Glutamatergic neuron (in vitro differentiated cells): ENCODE data around the gene PMEPA1. TPM values are rescaled to one million over a fixed set of nuclear protein-coding genes. Genes with fewer than 3 reads are reported as not detected.

Experiments used
- DNase-seq: peaks from one replicate; pipeline ENCODE4 v3.0.0; 2022
- H3K27ac Mint-ChIP-seq: one replicate; pipeline ENCODE4 v1.8.0; 2020; ENCODE audit warnings: mild to moderate bottlenecking, mixed read lengths, inconsistent platforms; ENCODE audit not compliant: unreplicated experiment
- H3K27me3 Mint-ChIP-seq: one replicate; pipeline ENCODE4 v1.8.0; 2020; ENCODE audit warnings: mild to moderate bottlenecking, moderate library complexity, mixed read lengths, inconsistent platforms; ENCODE audit not compliant: unreplicated experiment
- H3K36me3 Mint-ChIP-seq: one replicate; pipeline ENCODE4 v1.8.0; 2020; ENCODE audit warnings: mild to moderate bottlenecking, mixed read lengths, inconsistent platforms; ENCODE audit not compliant: unreplicated experiment
- H3K4me1 Mint-ChIP-seq: one replicate; pipeline ENCODE4 v1.8.0; 2020; ENCODE audit warnings: mild to moderate bottlenecking, low read depth, mixed read lengths, inconsistent platforms; ENCODE audit not compliant: unreplicated experiment
- H3K4me3 Mint-ChIP-seq: one replicate; pipeline ENCODE4 v1.8.0; 2020; ENCODE audit warnings: mild to moderate bottlenecking, mixed read lengths, inconsistent platforms; ENCODE audit not compliant: unreplicated experiment
- H3K9me3 Mint-ChIP-seq: one replicate; pipeline ENCODE4 v1.8.0; 2020; ENCODE audit warnings: mild to moderate bottlenecking, moderate library complexity, mixed read lengths, inconsistent platforms; ENCODE audit not compliant: unreplicated experiment
- CTCF ChIP-seq: fragments of 200-600 bp; sonication (generic); IDR thresholded peaks from one replicate; pipeline ENCODE4 v1.5.0; 2021; ENCODE audit not compliant: partially characterized antibody, unreplicated experiment
- total RNA-seq: library from RNA; stranded (reverse); fragmentation: NEBNext Ultra II Directional; extraction: Animal tissue kit (Norgen Biotek cat#: 25700); gene quantifications from one replicate; pipeline ENCODE4 v1.2.1, GENCODE V29; 2021; ENCODE audit not compliant: unreplicated experiment

Gene PMEPA1
- total RNA-seq, 1 donor from 2014 or later: 14.4 TPM

GRCh38 chr20:57656252-57656820 lies 53.5 kb downstream of the PMEPA1 start:
- peak; percentile 7 for DNase-seq
- Mint-ChIP-seq H3K4me1 (peaks cover 6% of the 10 kb centered on the region), H3K4me3 (no peak overlapping the region), H3K27ac (no peak overlapping the region), H3K36me3 (no peaks in the 10 kb centered on the region), H3K9me3 (peaks cover 5% of the 10 kb centered on the region), H3K27me3 (peaks cover 2% of the 10 kb centered on the region)
- TF ChIP-seq CTCF: no peak

DNA sequence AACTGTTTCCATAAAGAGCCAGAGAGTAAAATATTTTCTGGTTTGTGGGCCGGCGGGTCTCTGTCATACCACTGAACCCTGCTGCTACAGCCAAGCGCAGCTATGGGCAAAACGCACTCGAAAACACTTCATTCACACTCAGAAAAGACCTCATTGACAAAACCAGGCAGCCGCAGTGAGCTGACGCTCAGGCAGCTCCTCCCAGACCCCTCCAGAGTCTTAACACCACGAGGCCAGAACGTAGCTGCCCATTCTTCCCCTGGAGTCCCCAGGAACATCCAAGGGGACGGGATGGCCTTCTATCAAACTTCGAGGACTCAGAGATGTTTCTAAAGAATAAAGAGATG lies 54.0 kb downstream of the PMEPA1 start:
- peaks cover 2% of the 10 kb centered on the region for H3K27me3 Mint-ChIP-seq
- H3K36me3 Mint-ChIP-seq: no peaks in the 10 kb centered on the region
- no peak overlapping the region for H3K4me3 Mint-ChIP-seq
- peaks cover 6% of the 10 kb centered on the region for H3K4me1 Mint-ChIP-seq
- H3K27ac Mint-ChIP-seq: no peak overlapping the region
- peaks cover 4% of the 10 kb centered on the region for H3K9me3 Mint-ChIP-seq
- DNase-seq: peak; percentile 8
- TF ChIP-seq CTCF: no peak

DNA sequence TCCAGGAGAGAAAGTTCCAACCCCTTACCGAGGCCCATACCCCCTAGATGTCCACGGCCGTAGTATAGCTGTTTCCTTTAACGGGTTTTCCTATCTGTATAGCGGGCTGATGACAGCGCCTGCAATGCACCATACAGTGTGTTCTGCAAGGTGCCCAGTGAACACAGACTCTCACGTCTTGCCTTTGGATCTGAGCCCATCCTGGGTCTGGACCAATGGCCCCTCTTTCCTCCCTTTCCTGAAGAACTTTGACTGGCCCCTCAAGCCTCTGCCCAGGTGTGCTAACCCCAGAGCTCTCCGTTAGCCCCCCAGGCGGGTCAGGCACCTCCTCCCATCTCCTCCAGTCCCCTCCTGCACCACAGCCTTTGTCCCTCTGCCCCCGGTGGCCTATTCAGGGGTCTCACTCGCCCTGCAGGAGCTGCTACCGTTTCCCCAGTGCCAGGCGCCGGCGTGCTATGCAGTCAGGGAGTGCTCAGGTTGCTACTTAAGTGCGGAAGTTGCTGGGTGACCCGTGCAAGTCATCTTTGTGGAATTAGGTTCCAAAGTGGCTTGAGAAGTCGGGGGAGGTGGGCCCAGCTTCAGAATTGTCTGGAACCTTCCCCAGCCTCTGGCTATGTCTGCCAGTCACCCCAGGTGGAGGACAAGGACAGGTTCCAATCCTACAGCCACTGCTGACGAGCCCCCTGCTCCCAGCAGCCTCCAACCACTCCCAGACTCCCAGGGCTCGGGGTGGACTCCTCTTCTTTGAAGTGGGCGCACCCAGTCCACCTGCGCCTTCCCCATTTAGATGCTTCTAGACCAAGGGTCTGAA lies 54.6 kb downstream of the PMEPA1 start:
- H3K27ac Mint-ChIP-seq: no peak overlapping the region
- peaks cover 4% of the 10 kb centered on the region for H3K36me3 Mint-ChIP-seq
- H3K4me3 Mint-ChIP-seq: no peak overlapping the region
- no peak for TF ChIP-seq CTCF
- no peak for DNase-seq
- peaks cover 2% of the 10 kb centered on the region for H3K9me3 Mint-ChIP-seq
- peaks cover 9% of the 10 kb centered on the region for H3K4me1 Mint-ChIP-seq
- peaks cover 2% of the 10 kb centered on the region for H3K27me3 Mint-ChIP-seq

GRCh38 chr20:57654363-57654997 lies 55.3 kb downstream of the PMEPA1 start:
- TF ChIP-seq CTCF: peak; percentile 92
- no peak overlapping the region for H3K27ac Mint-ChIP-seq
- peak; percentile 58 for DNase-seq

DNA sequence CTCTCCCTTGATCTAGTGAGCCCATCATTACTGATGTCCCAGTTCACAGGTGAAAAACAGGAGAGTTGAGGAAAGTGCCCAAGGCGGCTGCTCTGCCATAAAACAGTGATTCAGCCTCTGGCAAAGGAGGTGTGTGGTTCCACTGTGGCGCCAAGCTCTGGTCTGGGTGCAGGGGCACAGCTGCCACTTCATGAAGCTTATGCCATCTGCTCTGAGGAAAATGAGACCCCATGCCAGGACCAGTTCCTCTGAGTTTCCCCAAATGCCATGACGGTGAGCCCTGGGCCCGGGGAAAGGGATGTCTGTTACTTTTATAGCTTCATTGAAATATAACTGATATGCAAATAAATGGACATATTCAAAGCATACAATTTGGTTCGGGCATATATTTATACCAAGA lies 55.9 kb downstream of the PMEPA1 start:
- peaks cover 7% of the 10 kb centered on the region for H3K4me1 Mint-ChIP-seq
- peaks cover 2% of the 10 kb centered on the region for H3K9me3 Mint-ChIP-seq
- DNase-seq: no peak
- no peak for TF ChIP-seq CTCF
- H3K36me3 Mint-ChIP-seq: peaks cover 7% of the 10 kb centered on the region
- H3K4me3 Mint-ChIP-seq: no peak overlapping the region
- H3K27ac Mint-ChIP-seq: no peak overlapping the region
- H3K27me3 Mint-ChIP-seq: peaks cover 2% of the 10 kb centered on the region

More at GRCh38 chr20:57654363-57654997, 55.3 kb downstream of the PMEPA1 start:
- peaks cover 7% of the 10 kb centered on the region for H3K36me3 Mint-ChIP-seq
- peaks cover 2% of the 10 kb centered on the region for H3K27me3 Mint-ChIP-seq
- no peak overlapping the region for H3K4me3 Mint-ChIP-seq
- peaks cover 9% of the 10 kb centered on the region for H3K4me1 Mint-ChIP-seq
- peaks cover 2% of the 10 kb centered on the region for H3K9me3 Mint-ChIP-seq
